ENCODE measurements around the gene GTF2I. TPM values are rescaled to one million over a fixed set of nuclear protein-coding genes. Genes with fewer than 3 reads are reported as not detected.

The GTF2I gene
- total and polyA plus RNA-seq, 2 experiments from 2014 or later = 204 to 219 TPM

GRCh38 chr7:74617180-74617744 lies 40.3 kb upstream of the GTF2I start:
- peaks cover 19% of the 10 kb centered on the region for H3K4me1 ChIP-seq (ENCODE audit: insufficient read depth)
- H3K27ac ChIP-seq (ENCODE audit: low read depth) = peak overlapping the region; percentile 84
- DNase-seq (ENCODE audit: low spot score) (peak; percentile 68), ATAC-seq (peak; percentile 64)
- no peaks in the 10 kb centered on the region for H3K79me2 ChIP-seq (replicated peaks; ENCODE audit: insufficient read depth)
- peak overlapping the region; percentile 53; the same call in 1 of the 2 replicates for H3K4me2 ChIP-seq
- no peak overlapping the region for H3K4me3 Mint-ChIP-seq
- H3K4me3 ChIP-seq = no peak overlapping the region
- TF ChIP-seq ZNF462 (CRISPR knock-in tag; IDR thresholded peaks at IDR 0.05) (no peak), POLR2AphosphoS5 (IDR thresholded peaks at IDR 0.05; ENCODE audit: low read depth) (0 out of 2 replicates have a peak, but pooled peaks have one; percentile 26)
- no peaks in the 10 kb centered on the region for H3K36me3 Mint-ChIP-seq (ENCODE audit: low read depth)
- H3F3A ChIP-seq (replicated peaks; ENCODE audit: low read depth) = 0 out of 2 replicates have a peak, but pooled peaks cover 8% of the 10 kb centered on the region
- H3K27ac Mint-ChIP-seq = peak overlapping the region; percentile 89
- no peaks in the 10 kb centered on the region for H3K36me3 ChIP-seq (ENCODE audit: insufficient read depth)
- peaks cover 25% of the 10 kb centered on the region for H3K4me1 Mint-ChIP-seq
- peaks cover 8% of the 10 kb centered on the region for H3K27me3 Mint-ChIP-seq (ENCODE audit: insufficient read depth, low read depth, poor library complexity)
- H3K9me3 Mint-ChIP-seq = no peaks in the 10 kb centered on the region
- H3K9me2 ChIP-seq (ENCODE audit: insufficient read depth) = no peaks in the 10 kb centered on the region
- no peaks in the 10 kb centered on the region for H3K27me3 ChIP-seq (ENCODE audit: insufficient read depth)
- H2AFZ ChIP-seq = peak overlapping the region; percentile 99
- no peaks in the 10 kb centered on the region for H4K20me1 ChIP-seq (replicated peaks; ENCODE audit: insufficient read depth)

GRCh38 chr7:74619235-74619860 lies 38.2 kb upstream of the GTF2I start:
- Histone ChIP-seq H3K4me3 (no peak overlapping the region), H3K27me3 (ENCODE audit: insufficient read depth) (no peaks in the 10 kb centered on the region), H2AFZ (peak overlapping the region; percentile 91; the same call in 1 of the 2 replicates), H3F3A (replicated peaks; ENCODE audit: low read depth) (0 out of 2 replicates have a peak, but pooled peaks cover 8% of the 10 kb centered on the region), H3K4me1 (ENCODE audit: insufficient read depth) (peaks cover 19% of the 10 kb centered on the region), H4K20me1 (replicated peaks; ENCODE audit: insufficient read depth) (no peaks in the 10 kb centered on the region), H3K9me2 (ENCODE audit: insufficient read depth) (no peaks in the 10 kb centered on the region), H3K79me2 (replicated peaks; ENCODE audit: insufficient read depth) (no peaks in the 10 kb centered on the region), H3K4me2 (no peak overlapping the region), H3K27ac (ENCODE audit: low read depth) (0 out of 2 replicates have a peak overlapping the region, but pooled peaks have one; percentile 48), H3K36me3 (ENCODE audit: insufficient read depth) (no peaks in the 10 kb centered on the region)
- H3K27me3 Mint-ChIP-seq (ENCODE audit: insufficient read depth, low read depth, poor library complexity) = peaks cover 6% of the 10 kb centered on the region
- H3K4me1 Mint-ChIP-seq = peaks cover 19% of the 10 kb centered on the region
- H3K27ac Mint-ChIP-seq = no peak overlapping the region
- no peak overlapping the region for H3K4me3 Mint-ChIP-seq
- DNase-seq (ENCODE audit: low spot score) (peak; percentile 44), ATAC-seq (peak; percentile 72)
- no peaks in the 10 kb centered on the region for H3K9me3 Mint-ChIP-seq
- no peaks in the 10 kb centered on the region for H3K36me3 Mint-ChIP-seq (ENCODE audit: low read depth)
- no peak for TF ChIP-seq ETS1 (IDR thresholded peaks at IDR 0.05)
- no peak for TF ChIP-seq CREB1 (CRISPR knock-in tag; IDR thresholded peaks at IDR 0.05; ENCODE audit: low read depth)
- no peak for TF ChIP-seq NANOG (IDR thresholded peaks at IDR 0.05; ENCODE audit: borderline replicate concordance)
- no peak for TF ChIP-seq STAT1 (IDR thresholded peaks at IDR 0.05; ENCODE audit: unreplicated experiment)
- TF ChIP-seq ZNF331 (CRISPR knock-in tag; IDR thresholded peaks at IDR 0.05; ENCODE audit: low read depth) = no peak
